Common myeloid progenitor, CD34-positive (primary cell): ENCODE data around the gene OXER1.

ENCODE experiments used
- CTCF ChIA-PET: fragments of 350-600 bp; sonication (Branson Sonifier 250); formaldehyde crosslinking; loops from one replicate; lab custom pipeline; 2021; ENCODE audit warnings: antibody characterized with exemption; lab: Charles Lee
- POLR2A ChIA-PET: fragments of 350-600 bp; sonication (Branson Sonifier 250); formaldehyde crosslinking; loops from one replicate; lab custom pipeline; 2021; ENCODE audit warnings: antibody characterized with exemption; lab: Charles Lee
- DNase-seq, 3 donors: peaks; one replicate each; pipeline versions ENCODE4 v3.0.0 to v3.0.0-alpha.2; 2013
- H3K27ac ChIP-seq, 2 experiments: 1 replicate in 1 of 2; 2 replicates in 1 of 2; pipeline ENCODE4 v1.7.0; 2013; ENCODE audit warnings: inconsistent platforms in 2 of 2, low read length in 2 of 2, mild to moderate bottlenecking in 2 of 2, low read depth in 1 of 2, moderate library complexity in 1 of 2; ENCODE audit not compliant: severe bottlenecking in 2 of 2, insufficient read depth in 1 of 2, poor library complexity in 1 of 2
- H3K27me3 ChIP-seq, 5 experiments: replicated peaks in 2 of 5; 1 replicate in 3 of 5; 2 replicates in 2 of 5; pipeline versions ENCODE4 v1.6.1 to v1.7.0; 2013; ENCODE audit warnings: low read length in 4 of 5, mild to moderate bottlenecking in 2 of 5, moderate library complexity in 2 of 5, inconsistent platforms in 1 of 5; ENCODE audit not compliant: insufficient read depth in 5 of 5, control insufficient read depth in 4 of 5
- H3K36me3 ChIP-seq, 4 experiments: 1 replicate in 2 of 4; 2 replicates in 2 of 4; pipeline versions ENCODE4 v1.6.1 to v1.7.0; 2013; ENCODE audit warnings: low read length in 3 of 4, control low read depth in 1 of 4, mild to moderate bottlenecking in 1 of 4; ENCODE audit not compliant: control insufficient read depth in 4 of 4, insufficient read depth in 4 of 4
- H3K4me1 ChIP-seq, 4 experiments: 1 replicate in 3 of 4; 2 replicates in 1 of 4; pipeline versions ENCODE4 v1.6.1 to v1.7.1; 2013; ENCODE audit warnings: low read length in 3 of 4, mild to moderate bottlenecking in 3 of 4, control low read depth in 1 of 4, inconsistent platforms in 1 of 4, moderate library complexity in 1 of 4; ENCODE audit not compliant: control insufficient read depth in 4 of 4, insufficient read depth in 4 of 4; ENCODE audit errors: control extremely low read depth in 1 of 4
- H3K4me3 ChIP-seq, 7 experiments: 1 replicate in 4 of 7; 2 replicates in 3 of 7; pipeline versions ENCODE4 v1.5.1 to v1.7.0; 2013; ENCODE audit warnings: mild to moderate bottlenecking in 7 of 7, low read length in 6 of 7, moderate library complexity in 6 of 7, inconsistent platforms in 2 of 7, low read depth in 2 of 7, control low read depth in 1 of 7; ENCODE audit not compliant: insufficient read depth in 4 of 7, control insufficient read depth in 1 of 7; ENCODE audit errors: extremely low read depth in 1 of 7
- H3K9me3 ChIP-seq, 5 experiments: 1 replicate in 4 of 5; 2 replicates in 1 of 5; pipeline versions ENCODE4 v1.6.1 to v1.7.1; 2013; ENCODE audit warnings: low read length in 4 of 5, mild to moderate bottlenecking in 2 of 5, inconsistent platforms in 1 of 5, low read depth in 1 of 5, moderate library complexity in 1 of 5; ENCODE audit not compliant: control insufficient read depth in 4 of 5, insufficient read depth in 2 of 5; ENCODE audit errors: control extremely low read depth in 1 of 5
- WGBS: methylation state at CpG from one replicate; pipeline ENCODE4 v1.1.5; 2013; ENCODE audit not compliant: insufficient coverage; 5-methylcytosine and 5-hydroxymethylcytosine counted together

OXER1 gene

DNA sequence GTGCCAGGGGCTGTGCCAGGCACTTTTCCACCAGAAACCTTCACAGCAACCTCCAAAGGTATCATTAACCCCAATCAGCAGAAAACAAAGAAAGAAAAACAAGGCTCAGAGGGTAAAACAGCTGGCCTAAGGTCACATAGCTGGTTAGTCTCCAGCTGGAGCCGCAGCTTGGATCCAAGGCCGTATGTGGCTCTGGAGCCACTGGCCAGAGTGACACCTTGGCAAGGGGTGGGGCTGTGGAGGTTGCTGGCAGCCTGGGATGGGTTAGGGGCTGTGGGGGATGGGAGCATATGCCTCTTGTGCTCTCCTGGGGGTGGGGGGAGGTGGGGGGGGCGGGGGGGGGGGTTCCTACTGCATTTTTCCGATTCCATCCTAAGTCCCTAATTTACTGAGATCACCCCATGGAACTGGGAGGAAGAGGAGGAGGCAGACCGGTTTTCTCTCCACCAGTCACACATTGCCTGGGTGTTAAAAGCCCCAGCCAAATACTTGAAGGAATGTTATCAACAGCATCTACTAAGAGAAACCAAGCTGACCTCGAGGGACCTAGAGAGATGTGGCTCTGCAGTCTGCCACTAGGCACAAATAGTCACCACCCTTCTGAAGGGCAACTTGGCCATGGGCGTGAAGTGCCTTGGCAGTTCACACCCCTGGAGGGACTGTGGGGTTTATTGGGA is 20.4 kb upstream of the OXER1 start:
- peaks cover 2 to 27% (median 6%) of the 10 kb centered on the region in 4 experiments for H3K36me3 ChIP-seq
- no peak overlapping the region for H3K4me3 ChIP-seq
- no peaks in the 10 kb centered on the region for H3K4me1 ChIP-seq
- H3K27me3 ChIP-seq: no peaks in the 10 kb centered on the region
- no peak overlapping the region for H3K27ac ChIP-seq
- ChIA-PET CTCF (interaction anchor here (1.2 to 1.4 kb wide), 3 partner anchors 9 to 121 kb away, joined by 3 read pairs; no protein-coding TSS in a partner anchor), POLR2A (no interaction called here)
- DNase-seq: no peak
- peaks cover 0 to 11% (median 5%) of the 10 kb centered on the region in 5 experiments for H3K9me3 ChIP-seq
- WGBS: 93% methylated on average over 3 of the region's 7 CpGs

GRCh38 chr2:42783511-42783910 is 19.6 kb upstream of the OXER1 start:
- Histone ChIP-seq H3K9me3 (peaks cover 0 to 15% (median 7%) of the 10 kb centered on the region in 5 experiments), H3K27ac (no peak overlapping the region), H3K27me3 (no peaks in the 10 kb centered on the region), H3K4me3 (no peak overlapping the region), H3K36me3 (peaks cover 2 to 26% (median 6%) of the 10 kb centered on the region in 4 experiments), H3K4me1 (no peaks in the 10 kb centered on the region)
- POLR2A ChIA-PET: no interaction called here
- no peak for DNase-seq
- CTCF ChIA-PET: no interaction called here
- 95% methylated on average over 4 of the region's 9 CpGs for WGBS

GRCh38 chr2:42781181-42781580 is 17.2 kb upstream of the OXER1 start:
- H3K4me1 ChIP-seq: peaks cover 0 to 2% (median under 1%) of the 10 kb centered on the region in 4 experiments
- H3K27me3 ChIP-seq: no peaks in the 10 kb centered on the region
- no peak overlapping the region for H3K27ac ChIP-seq
- DNase-seq: no peak
- H3K36me3 ChIP-seq: peaks cover 0 to 22% (median 4%) of the 10 kb centered on the region in 4 experiments
- WGBS: 100% methylated on average over 1 of the region's 1 CpG
- CTCF ChIA-PET: interaction anchor here (1.4 kb wide), 1 partner anchor 118 kb away, joined by 3 read pairs; no protein-coding TSS in a partner anchor
- POLR2A ChIA-PET: interaction anchor here (0.6 kb wide), 1 partner anchor 1104 kb away, joined by 3 read pairs; no protein-coding TSS in a partner anchor
- H3K4me3 ChIP-seq: no peak overlapping the region
- H3K9me3 ChIP-seq: peaks cover 0 to 18% (median 7%) of the 10 kb centered on the region in 5 experiments

GRCh38 chr2:42777883-42778805 is 14.2 kb upstream of the OXER1 start:
- Histone ChIP-seq H3K4me3 (no peak overlapping the region), H3K4me1 (peaks cover 0 to 11% (median 6%) of the 10 kb centered on the region in 4 experiments), H3K27me3 (no peaks in the 10 kb centered on the region), H3K36me3 (peaks cover 0 to 17% (median 3%) of the 10 kb centered on the region in 4 experiments), H3K9me3 (peaks cover 0 to 18% (median 7%) of the 10 kb centered on the region in 5 experiments), H3K27ac (no peak overlapping the region)
- DNase-seq: no peak
- 95% methylated on average over 2 of the region's 3 CpGs for WGBS
- ChIA-PET POLR2A (no interaction called here), CTCF (interaction anchor here (1.4 to 2.0 kb wide), 4 partner anchors 10 to 53 kb away, joined by 3 to 5 read pairs (median 4); no protein-coding TSS in a partner anchor)

GRCh38 chr2:42775810-42776209 is 11.9 kb upstream of the OXER1 start:
- ChIA-PET POLR2A (interaction anchor here (1.0 kb wide), 1 partner anchor 24 kb away, joined by 9 read pairs; no protein-coding TSS in a partner anchor), CTCF (interaction anchor here (1.5 kb wide), 1 partner anchor 9 kb away, joined by 3 read pairs; no protein-coding TSS in a partner anchor)
- Histone ChIP-seq H3K36me3 (peaks cover 0 to 6% (median 0%) of the 10 kb centered on the region in 4 experiments), H3K9me3 (peaks cover 0 to 11% (median 7%) of the 10 kb centered on the region in 5 experiments), H3K27ac (no peak overlapping the region), H3K4me1 (peaks cover 0 to 11% (median 6%) of the 10 kb centered on the region in 4 experiments), H3K4me3 (peak overlapping the region in 2 of 7 experiments; percentile 8 to 16), H3K27me3 (no peaks in the 10 kb centered on the region)
- no CpG with 5 or more reads among the region's 3 CpGs for WGBS
- DNase-seq: peak in 2 of 3 donors; percentile 65 to 72

- Histone ChIP-seq H3K4me1 (peaks cover 0 to 11% (median 7%) of the 10 kb centered on the region in 4 experiments), H3K27me3 (no peaks in the 10 kb centered on the region), H3K27ac (no peak overlapping the region), H3K4me3 (no peak overlapping the region), H3K9me3 (peaks cover 0 to 7% (median 4%) of the 10 kb centered on the region in 5 experiments), H3K36me3 (peaks cover 0 to 4% (median 0%) of the 10 kb centered on the region in 4 experiments)
- WGBS: 67% methylated on average over 1 of the region's 2 CpGs
- POLR2A ChIA-PET: interaction anchor here (1.0 kb wide), 1 partner anchor 25 kb away, joined by 9 read pairs; no protein-coding TSS in a partner anchor
- CTCF ChIA-PET: interaction anchor here (1.5 kb wide), 1 partner anchor 10 kb away, joined by 3 read pairs; no protein-coding TSS in a partner anchor
- peak in 1 of 3 donors; percentile 29 for DNase-seq
These were observed 11.3 kb upstream of the OXER1 start for GRCh38 chr2:42775186-42775585.
